AG04450 (cell line): ENCODE results near the gene KIT. TPM values are rescaled to one million over a fixed set of nuclear protein-coding genes. Genes with fewer than 3 reads are reported as not detected.

Experiments used
- CTCF ChIA-PET: fragments of 300-600, 350-600 bp; formaldehyde crosslinking; extraction: SDS; loops from one replicate; lab custom pipeline; 2022; ENCODE audit warnings: antibody characterized with exemption, inconsistent platforms; lab: Charles Lee
- POLR2A ChIA-PET: fragments of 350-600 bp; formaldehyde crosslinking; extraction: SDS; loops from one replicate; lab custom pipeline; 2021; ENCODE audit warnings: antibody characterized with exemption, inconsistent platforms; lab: Yijun Ruan, JAX
- DNase-seq: peaks from one replicate; pipeline ENCODE4 v3.0.0-alpha.2; 2011; ENCODE audit warnings: low read depth, low spot score
- H3K27ac ChIP-seq: one replicate; pipeline ENCODE4 v1.5.1; 2012; ENCODE audit warnings: low read depth, low read length, control low read depth
- H3K27me3 ChIP-seq: one replicate; pipeline ENCODE4 v1.6.0; 2012; ENCODE audit warnings: low read length; ENCODE audit not compliant: control insufficient read depth, insufficient read depth
- H3K4me3 ChIP-seq: 2 replicates; pipeline ENCODE4 v1.5.1; 2011; ENCODE audit warnings: mild to moderate bottlenecking, low read depth, low read length, control low read depth
- H3K9me3 ChIP-seq: 2 replicates; pipeline ENCODE4 v1.5.1; 2012; ENCODE audit warnings: low read length; ENCODE audit not compliant: control insufficient read depth, insufficient read depth
- polyA plus RNA-seq: library from polyadenylated mRNA; depleted of rRNA; stranded (reverse); fragments of >200 nt; gene quantifications from 2 replicates; pipeline ENCODE4 v1.2.3, GENCODE V29; 2011
- TF ChIP-seq, protein P1 (sequence below): IDR thresholded peaks from 2 replicates; pipeline ENCODE4 v1.5.1; 2011; ENCODE audit warnings: low read depth, low read length, control low read depth, inconsistent platforms

The KIT gene
- polyA plus RNA-seq, 1 experiment = 0.07 TPM

DNA sequence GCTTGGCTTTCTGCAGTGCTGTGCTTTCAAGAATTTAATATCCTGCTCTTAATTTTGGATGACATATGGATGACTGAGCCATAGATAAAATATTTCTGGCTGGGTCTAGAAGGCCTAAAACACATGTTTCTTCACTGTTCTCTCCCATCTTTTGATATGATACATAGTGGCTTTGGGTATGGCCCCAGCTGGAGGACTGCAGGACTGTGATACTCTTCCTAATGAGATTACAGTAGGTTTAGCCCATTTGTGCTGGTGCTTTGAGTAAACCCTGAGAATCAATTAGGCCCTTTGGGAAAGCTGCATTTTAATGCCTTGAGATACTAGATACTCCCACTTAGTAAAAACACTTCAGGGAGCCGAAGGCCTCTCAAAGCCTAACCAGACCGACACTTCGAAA is 38.0 kb downstream of the KIT start:
- TF ChIP-seq, protein P1, sequence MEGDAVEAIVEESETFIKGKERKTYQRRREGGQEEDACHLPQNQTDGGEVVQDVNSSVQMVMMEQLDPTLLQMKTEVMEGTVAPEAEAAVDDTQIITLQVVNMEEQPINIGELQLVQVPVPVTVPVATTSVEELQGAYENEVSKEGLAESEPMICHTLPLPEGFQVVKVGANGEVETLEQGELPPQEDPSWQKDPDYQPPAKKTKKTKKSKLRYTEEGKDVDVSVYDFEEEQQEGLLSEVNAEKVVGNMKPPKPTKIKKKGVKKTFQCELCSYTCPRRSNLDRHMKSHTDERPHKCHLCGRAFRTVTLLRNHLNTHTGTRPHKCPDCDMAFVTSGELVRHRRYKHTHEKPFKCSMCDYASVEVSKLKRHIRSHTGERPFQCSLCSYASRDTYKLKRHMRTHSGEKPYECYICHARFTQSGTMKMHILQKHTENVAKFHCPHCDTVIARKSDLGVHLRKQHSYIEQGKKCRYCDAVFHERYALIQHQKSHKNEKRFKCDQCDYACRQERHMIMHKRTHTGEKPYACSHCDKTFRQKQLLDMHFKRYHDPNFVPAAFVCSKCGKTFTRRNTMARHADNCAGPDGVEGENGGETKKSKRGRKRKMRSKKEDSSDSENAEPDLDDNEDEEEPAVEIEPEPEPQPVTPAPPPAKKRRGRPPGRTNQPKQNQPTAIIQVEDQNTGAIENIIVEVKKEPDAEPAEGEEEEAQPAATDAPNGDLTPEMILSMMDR = no peak
- H3K4me3 ChIP-seq = no peak overlapping the region
- H3K27ac ChIP-seq = no peak overlapping the region
- ChIA-PET CTCF (no interaction called here), POLR2A (no interaction called here)
- no peaks in the 10 kb centered on the region for H3K27me3 ChIP-seq
- no peaks in the 10 kb centered on the region for H3K9me3 ChIP-seq
- no peak for DNase-seq

DNA sequence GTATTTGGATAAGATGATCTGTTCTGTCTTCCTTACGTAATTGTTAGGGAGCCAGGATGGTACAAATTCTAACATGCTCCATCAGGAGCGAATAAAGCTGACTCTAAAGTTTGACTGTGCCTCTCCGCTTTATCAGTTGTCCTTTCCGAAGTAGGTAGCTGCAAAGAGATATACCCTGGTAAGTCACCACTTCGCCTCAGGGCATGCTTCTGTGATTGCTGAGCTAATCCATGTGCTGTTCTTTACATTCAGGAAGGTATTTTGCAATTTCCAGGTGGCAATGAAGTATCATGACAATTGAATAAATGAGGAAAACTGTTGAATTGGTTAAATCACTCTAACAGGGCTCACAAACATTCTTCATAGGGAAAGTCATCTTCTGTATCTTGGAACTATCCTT is 38.9 kb downstream of the KIT start:
- Histone ChIP-seq H3K27me3 (no peaks in the 10 kb centered on the region), H3K4me3 (no peak overlapping the region), H3K27ac (no peak overlapping the region), H3K9me3 (no peaks in the 10 kb centered on the region)
- ChIA-PET POLR2A (no interaction called here), CTCF (no interaction called here)
- TF ChIP-seq, protein P1 = no peak
- no peak for DNase-seq

DNA sequence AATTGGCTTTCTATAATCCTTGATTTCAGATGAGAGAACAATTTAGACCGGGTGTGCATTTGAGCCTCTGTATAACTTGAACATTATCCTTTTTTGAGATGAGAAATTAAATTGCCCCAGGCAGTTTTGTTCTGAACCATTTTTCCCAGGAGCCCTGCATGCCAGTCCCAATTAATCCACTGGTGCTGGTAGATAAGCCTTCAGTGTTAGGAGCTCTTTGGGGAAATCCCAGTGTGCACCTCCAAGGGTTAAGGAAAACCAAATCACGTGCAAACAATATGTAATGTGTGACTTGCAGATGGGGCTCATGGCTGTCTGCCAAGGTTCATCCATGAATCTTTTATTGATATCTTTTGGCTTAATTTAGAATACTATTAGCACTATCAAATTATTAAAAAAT is 43.2 kb downstream of the KIT start:
- TF ChIP-seq, protein P1 = no peak
- CTCF ChIA-PET = no interaction called here
- no peak for DNase-seq
- POLR2A ChIA-PET = no interaction called here
- no peaks in the 10 kb centered on the region for H3K9me3 ChIP-seq
- no peaks in the 10 kb centered on the region for H3K27me3 ChIP-seq
- H3K27ac ChIP-seq = no peak overlapping the region
- H3K4me3 ChIP-seq = no peak overlapping the region

DNA sequence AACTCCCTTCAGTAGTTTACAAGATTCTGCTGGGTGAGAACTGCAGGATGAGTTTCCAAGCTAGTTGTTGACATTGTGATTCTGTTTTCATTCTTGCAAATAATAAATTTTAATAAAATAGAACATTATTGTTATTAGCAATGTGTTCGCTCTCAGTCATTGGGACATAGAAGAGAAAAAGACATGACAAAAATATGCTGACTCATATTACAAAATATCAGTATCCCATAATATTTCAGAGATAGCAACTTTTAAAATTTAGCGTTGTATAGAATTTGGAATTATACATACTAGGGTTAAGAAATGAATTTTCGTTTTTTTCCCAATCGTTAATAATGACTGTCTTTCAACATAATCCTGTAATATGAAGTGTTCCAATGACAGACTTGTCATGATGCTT is 45.4 kb downstream of the KIT start:
- Histone ChIP-seq H3K27me3 (no peaks in the 10 kb centered on the region), H3K27ac (no peak overlapping the region), H3K4me3 (no peak overlapping the region), H3K9me3 (no peaks in the 10 kb centered on the region)
- DNase-seq = no peak
- TF ChIP-seq, protein P1 = no peak
- ChIA-PET POLR2A (no interaction called here), CTCF (interaction anchor here (1.2 kb wide), 1 partner anchor 268 kb away, joined by 3 read pairs; no protein-coding TSS in a partner anchor)

DNA sequence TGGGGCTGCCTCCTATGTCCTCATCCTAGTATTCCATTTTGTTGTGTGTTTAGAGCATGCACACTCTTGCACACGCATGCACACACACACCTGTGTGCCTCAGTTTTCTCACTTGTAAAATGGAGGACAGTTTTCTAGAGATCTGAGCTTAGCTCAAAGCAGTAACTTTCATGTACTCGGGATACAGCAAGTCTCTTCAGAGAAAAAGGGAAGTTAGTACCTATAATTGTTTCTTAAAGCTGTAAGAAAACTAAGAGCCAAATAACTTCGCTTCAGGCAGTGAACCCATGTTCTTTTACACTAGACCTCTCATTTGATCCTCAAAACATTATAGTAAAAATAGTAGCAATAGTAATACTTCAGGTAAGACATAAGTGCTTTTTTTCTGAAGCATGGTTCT is 49.6 kb downstream of the KIT start:
- Histone ChIP-seq H3K27me3 (no peaks in the 10 kb centered on the region), H3K9me3 (no peaks in the 10 kb centered on the region), H3K4me3 (no peak overlapping the region), H3K27ac (no peak overlapping the region)
- TF ChIP-seq, protein P1 = no peak
- no peak for DNase-seq
- ChIA-PET CTCF (no interaction called here), POLR2A (no interaction called here)
